Measurements from ENCODE around the gene CDK10.
"Not testable (repeated sequence)": the region's sequence is repeated elsewhere in the genome, so short reads cannot be mapped to it uniquely, and the experiment has no call there.

The CDK10 gene

DNA sequence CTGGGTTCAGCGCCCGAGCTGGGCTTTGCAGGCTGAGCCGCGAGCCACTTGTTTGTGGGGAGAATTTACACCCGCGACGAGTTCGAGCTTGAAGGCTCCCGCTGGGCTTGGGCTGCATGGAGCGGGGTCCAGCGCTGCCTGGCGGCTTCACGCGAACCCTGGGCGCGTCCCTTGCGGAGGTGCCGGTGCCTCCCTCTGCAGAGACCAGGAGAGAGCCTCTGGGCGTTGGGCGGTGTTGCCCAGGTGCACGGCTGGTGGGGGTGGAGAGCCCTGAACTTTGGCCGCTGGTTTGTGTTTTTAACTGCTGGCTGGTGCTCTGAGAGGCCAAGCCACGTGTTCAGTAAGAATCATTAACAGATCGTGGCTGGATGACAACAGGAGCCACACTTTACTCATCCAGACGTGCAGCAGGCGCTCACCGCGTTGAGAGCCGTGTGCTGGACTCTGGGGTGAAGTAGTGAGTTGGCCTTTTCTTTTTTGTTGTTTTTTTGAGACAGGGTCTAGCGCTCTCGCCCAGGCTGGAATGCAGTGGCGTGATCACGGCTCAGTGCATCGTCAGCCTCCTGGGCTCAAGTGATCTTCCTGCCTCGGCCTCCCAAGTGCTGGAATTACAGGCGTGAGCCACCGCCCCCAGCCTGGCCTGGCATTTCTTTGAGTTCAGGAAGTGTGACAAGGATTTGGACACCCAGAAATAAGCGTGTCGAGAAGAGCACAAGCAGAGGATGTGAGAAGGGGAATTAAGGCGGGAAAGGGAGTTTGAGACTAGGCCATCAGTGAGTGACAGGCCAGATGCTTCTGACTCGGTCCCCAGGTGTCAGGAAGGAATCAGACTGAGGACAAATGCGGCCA is 827 bp downstream of the CDK10 start:
- Histone ChIP-seq H3K4me3 (replicated peaks; ENCODE audit: insufficient read depth, low read length) (peak overlapping the region; percentile 66), H3K27ac (replicated peaks) (peak overlapping the region; percentile 80), H3K27me3 (ENCODE audit: insufficient read depth, poor library complexity, severe bottlenecking) (no peaks in the 10 kb centered on the region)
- no peak for DNase-seq (ENCODE audit: low read depth in 1 of 2, low spot score in 1 of 2)
- TF ChIP-seq GABPA (IDR thresholded peaks at IDR 0.05; ENCODE audit: low read depth) = no peak
- TF ChIP-seq SPI1 (IDR thresholded peaks at IDR 0.05; ENCODE audit: borderline replicate concordance, low read depth) = no peak
- TF ChIP-seq POLR2AphosphoS5 (IDR thresholded peaks at IDR 0.05; ENCODE audit: low read depth) = no peak
- TF ChIP-seq CTCF (IDR thresholded peaks at IDR 0.05; ENCODE audit: insufficient read depth, low read length) = no peak
- no peak for TF ChIP-seq REST (IDR thresholded peaks at IDR 0.05; ENCODE audit: insufficient replicate concordance, low read depth)

- TF ChIP-seq GABPA (IDR thresholded peaks at IDR 0.05; ENCODE audit: low read depth) (no peak), POLR2AphosphoS5 (IDR thresholded peaks at IDR 0.05; ENCODE audit: low read depth) (no peak), CTCF (IDR thresholded peaks at IDR 0.05; ENCODE audit: insufficient read depth, low read length) (no peak), SPI1 (IDR thresholded peaks at IDR 0.05; ENCODE audit: borderline replicate concordance, low read depth) (no peak), REST (IDR thresholded peaks at IDR 0.05; ENCODE audit: insufficient replicate concordance, low read depth) (no peak)
- no peak for DNase-seq (ENCODE audit: low read depth in 1 of 2, low spot score in 1 of 2)
- Histone ChIP-seq H3K27me3 (ENCODE audit: insufficient read depth, poor library complexity, severe bottlenecking) (no peaks in the 10 kb centered on the region), H3K4me3 (replicated peaks; ENCODE audit: insufficient read depth, low read length) (no peak overlapping the region), H3K27ac (replicated peaks) (no peak overlapping the region)
These were observed 1.9 kb downstream of the CDK10 start for GRCh38 chr16:89688395-89688794.

DNA sequence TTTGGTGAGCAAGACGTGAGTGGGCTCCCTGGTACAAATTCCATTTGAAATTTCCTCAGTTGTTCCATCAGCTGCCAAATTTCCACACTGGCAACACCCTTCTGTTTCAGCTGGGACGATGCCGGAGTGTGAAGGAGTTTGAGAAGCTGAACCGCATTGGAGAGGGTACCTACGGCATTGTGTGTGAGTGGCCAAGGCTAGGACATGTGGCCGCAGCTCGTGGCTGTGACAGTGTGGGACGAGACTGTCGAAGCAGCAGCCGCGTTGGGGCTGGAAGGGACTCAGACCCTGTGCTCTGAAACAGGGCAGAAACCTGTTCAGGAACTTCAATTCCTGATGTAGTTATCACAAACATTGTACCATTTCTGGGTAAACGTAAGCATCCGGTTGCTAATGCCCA is 2.7 kb downstream of the CDK10 start:
- TF ChIP-seq GABPA (IDR thresholded peaks at IDR 0.05; ENCODE audit: low read depth) (no peak), CTCF (IDR thresholded peaks at IDR 0.05; ENCODE audit: insufficient read depth, low read length) (no peak), POLR2AphosphoS5 (IDR thresholded peaks at IDR 0.05; ENCODE audit: low read depth) (no peak), SPI1 (IDR thresholded peaks at IDR 0.05; ENCODE audit: borderline replicate concordance, low read depth) (no peak), REST (IDR thresholded peaks at IDR 0.05; ENCODE audit: insufficient replicate concordance, low read depth) (no peak)
- Histone ChIP-seq H3K27ac (replicated peaks) (no peak overlapping the region), H3K27me3 (ENCODE audit: insufficient read depth, poor library complexity, severe bottlenecking) (no peaks in the 10 kb centered on the region), H3K4me3 (replicated peaks; ENCODE audit: insufficient read depth, low read length) (no peak overlapping the region)
- no peak for DNase-seq (ENCODE audit: low read depth in 1 of 2, low spot score in 1 of 2)

DNA sequence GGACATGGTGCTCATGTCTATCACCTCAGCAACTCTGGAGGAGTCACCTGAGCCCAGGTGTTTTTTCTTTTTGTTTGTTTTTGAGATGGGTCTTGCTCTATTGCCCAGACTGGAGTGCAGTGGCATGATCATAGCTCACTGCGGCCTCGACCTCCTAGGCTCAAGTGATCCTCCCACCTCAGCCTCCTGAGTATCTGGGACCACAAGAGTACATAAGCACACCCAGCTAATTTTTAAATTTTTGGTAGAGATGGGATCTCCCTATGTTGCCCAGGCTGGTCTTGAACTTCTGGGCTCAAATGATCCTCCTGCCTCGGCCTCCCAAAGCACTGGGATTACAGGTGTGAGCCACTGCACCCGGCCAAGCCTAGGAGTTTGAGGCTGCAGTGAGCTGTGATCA is 3.1 kb downstream of the CDK10 start:
- DNase-seq (ENCODE audit: low read depth in 1 of 2, low spot score in 1 of 2); H3K4me3 ChIP-seq (replicated peaks; ENCODE audit: insufficient read depth, low read length); H3K27ac ChIP-seq (replicated peaks); H3K27me3 ChIP-seq (ENCODE audit: insufficient read depth, poor library complexity, severe bottlenecking): not testable (repeated sequence)
